HepG2 (cell line): ENCODE data around the gene MRPS11. TPM values are rescaled to one million over a fixed set of nuclear protein-coding genes. Genes with fewer than 3 reads are reported as not detected.

Experiments used
- ELF3 ChIP-seq: IDR thresholded peaks from 2 replicates; pipeline ENCODE4 v1.6.1; 2016; ENCODE audit warnings: missing genetic modification reagents, missing compliant biosample characterization
- NFKBIZ ChIP-seq: IDR thresholded peaks from 2 replicates; pipeline ENCODE4 v1.6.1; 2018; ENCODE audit warnings: missing genetic modification reagents, missing compliant biosample characterization
- PAF1 ChIP-seq: IDR thresholded peaks from 2 replicates; pipeline ENCODE4 v1.6.1; 2016; ENCODE audit warnings: missing genetic modification reagents, missing compliant biosample characterization
- SP1 ChIP-seq, 2 experiments: fragments of 450-650 bp in 1 of 2; sonication (generic) in 1 of 2; formaldehyde crosslinking in 1 of 2; IDR thresholded peaks; 2 replicates each; pipeline versions ENCODE4 v1.4.0 to v1.6.1; 2016 to 2020; ENCODE audit warnings: missing genetic modification reagents in 1 of 2
- TBP ChIP-seq: sonication (generic); formaldehyde crosslinking; IDR thresholded peaks from 2 replicates; pipeline ENCODE4 v1.5.0; 2020; ENCODE audit warnings: missing genetic modification reagents
- ZBTB44 ChIP-seq: sonication (generic); formaldehyde crosslinking; IDR thresholded peaks from 2 replicates; pipeline ENCODE4 v1.4.0; 2020; ENCODE audit warnings: missing genetic modification reagents
- ZKSCAN5 ChIP-seq: sonication (generic); formaldehyde crosslinking; IDR thresholded peaks from 2 replicates; pipeline ENCODE4 v1.5.1; 2020; ENCODE audit warnings: mild to moderate bottlenecking, missing genetic modification reagents
- ZNF24 ChIP-seq: fragments of 450-650 bp; IDR thresholded peaks from 2 replicates; pipeline ENCODE4 v1.6.1; 2017; ENCODE audit warnings: antibody characterized with exemption, mild to moderate bottlenecking
- polyA plus RNA-seq, 8 experiments: library from polyadenylated mRNA; depleted of rRNA in 3 of 8; stranded (reverse) in 7 of 8; unstranded in 1 of 8; fragments of >200 nt; fragmentation: Illumina TruSeq in 4 of 8; extraction: Trizol in 4 of 8; gene quantifications; 2 replicates each; pipeline versions ENCODE4 v1.2.1 to v1.2.3, GENCODE V29; 2011 to 2016; ENCODE audit warnings: low read depth in 4 of 8, missing spikeins in 1 of 8, mixed read lengths in 1 of 8; ENCODE audit not compliant: insufficient read depth in 1 of 8
- total RNA-seq, 5 experiments: library from RNA; depleted of rRNA; stranded (reverse); fragments of >200 nt; fragmentation: Illumina TruSeq; extraction: Trizol; gene quantifications; 2 replicates each; pipeline ENCODE4 v1.2.3, GENCODE V29; 2016; ENCODE audit warnings: low read depth in 1 of 5
- TF ChIP-seq, protein P1 (sequence below): sonication (generic); formaldehyde crosslinking; IDR thresholded peaks from 2 replicates; pipeline ENCODE4 v1.4.0; 2020; ENCODE audit warnings: mild to moderate bottlenecking, missing genetic modification reagents
- TF ChIP-seq, protein P2 (sequence below): sonication (generic); formaldehyde crosslinking; IDR thresholded peaks from 2 replicates; pipeline ENCODE4 v1.4.0; 2020; ENCODE audit warnings: missing genetic modification reagents

MRPS11 gene
- total and polyA plus RNA-seq, 2 of the 13 experiments (the other 11 are each of a cell fraction or from before 2014, with no cell fraction given) = 50.1 to 72.7 TPM

DNA sequence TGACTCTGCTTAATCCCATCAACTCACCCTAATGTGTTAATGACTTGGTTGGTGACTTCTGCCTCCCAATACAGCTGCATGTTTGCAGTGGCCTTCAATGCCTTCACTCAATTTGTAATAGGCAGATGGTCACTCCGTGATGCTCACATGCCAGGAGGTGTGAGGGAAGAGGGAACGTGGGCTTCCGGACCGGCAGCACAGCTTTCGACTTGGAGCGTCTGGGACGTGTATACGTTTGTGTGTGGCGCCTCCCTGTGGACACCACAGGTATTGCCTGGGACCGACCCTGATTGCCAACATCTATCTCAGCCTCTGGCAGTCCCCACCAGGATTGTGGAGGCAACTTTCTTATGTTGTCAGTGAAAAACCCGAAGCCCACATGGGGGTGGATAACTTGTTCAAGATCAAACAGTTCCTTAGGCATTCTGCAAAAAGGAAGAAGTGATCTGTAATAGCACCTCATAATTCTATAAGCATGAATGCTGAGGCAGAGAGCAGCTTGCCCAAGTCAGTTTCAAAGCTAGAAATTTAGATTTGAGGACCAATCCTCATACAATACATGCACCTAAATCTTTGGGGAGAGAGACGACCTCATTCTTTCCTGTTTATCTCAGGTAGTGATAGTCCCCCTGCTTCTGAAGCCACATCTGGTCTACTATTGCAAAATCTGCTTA, 17.2 kb upstream of the MRPS11 start (continued):
- no peak for TF ChIP-seq SP1 (IDR thresholded peaks at IDR 0.05)
- TF ChIP-seq SP1 (CRISPR knock-in tag; IDR thresholded peaks at IDR 0.05) = no peak
- 0 out of 2 replicates have a peak, but pooled peaks have one; percentile 22 for TF ChIP-seq ELF3 (CRISPR knock-in tag)
- TF ChIP-seq NFKBIZ (CRISPR knock-in tag) = no peak
- TF ChIP-seq TBP (CRISPR knock-in tag) = no peak
- TF ChIP-seq ZBTB44 (CRISPR knock-in tag) = no peak
- TF ChIP-seq, protein P1, sequence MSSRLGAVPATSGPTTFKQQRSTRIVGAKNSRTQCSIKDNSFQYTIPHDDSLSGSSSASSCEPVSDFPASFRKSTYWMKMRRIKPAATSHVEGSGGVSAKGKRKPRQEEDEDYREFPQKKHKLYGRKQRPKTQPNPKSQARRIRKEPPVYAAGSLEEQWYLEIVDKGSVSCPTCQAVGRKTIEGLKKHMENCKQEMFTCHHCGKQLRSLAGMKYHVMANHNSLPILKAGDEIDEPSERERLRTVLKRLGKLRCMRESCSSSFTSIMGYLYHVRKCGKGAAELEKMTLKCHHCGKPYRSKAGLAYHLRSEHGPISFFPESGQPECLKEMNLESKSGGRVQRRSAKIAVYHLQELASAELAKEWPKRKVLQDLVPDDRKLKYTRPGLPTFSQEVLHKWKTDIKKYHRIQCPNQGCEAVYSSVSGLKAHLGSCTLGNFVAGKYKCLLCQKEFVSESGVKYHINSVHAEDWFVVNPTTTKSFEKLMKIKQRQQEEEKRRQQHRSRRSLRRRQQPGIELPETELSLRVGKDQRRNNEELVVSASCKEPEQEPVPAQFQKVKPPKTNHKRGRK (CRISPR knock-in tag) = no peak
- TF ChIP-seq ZNF24 = no peak
- no peak for TF ChIP-seq PAF1
- no peak for TF ChIP-seq ZKSCAN5 (CRISPR knock-in tag)
- TF ChIP-seq, protein P2, sequence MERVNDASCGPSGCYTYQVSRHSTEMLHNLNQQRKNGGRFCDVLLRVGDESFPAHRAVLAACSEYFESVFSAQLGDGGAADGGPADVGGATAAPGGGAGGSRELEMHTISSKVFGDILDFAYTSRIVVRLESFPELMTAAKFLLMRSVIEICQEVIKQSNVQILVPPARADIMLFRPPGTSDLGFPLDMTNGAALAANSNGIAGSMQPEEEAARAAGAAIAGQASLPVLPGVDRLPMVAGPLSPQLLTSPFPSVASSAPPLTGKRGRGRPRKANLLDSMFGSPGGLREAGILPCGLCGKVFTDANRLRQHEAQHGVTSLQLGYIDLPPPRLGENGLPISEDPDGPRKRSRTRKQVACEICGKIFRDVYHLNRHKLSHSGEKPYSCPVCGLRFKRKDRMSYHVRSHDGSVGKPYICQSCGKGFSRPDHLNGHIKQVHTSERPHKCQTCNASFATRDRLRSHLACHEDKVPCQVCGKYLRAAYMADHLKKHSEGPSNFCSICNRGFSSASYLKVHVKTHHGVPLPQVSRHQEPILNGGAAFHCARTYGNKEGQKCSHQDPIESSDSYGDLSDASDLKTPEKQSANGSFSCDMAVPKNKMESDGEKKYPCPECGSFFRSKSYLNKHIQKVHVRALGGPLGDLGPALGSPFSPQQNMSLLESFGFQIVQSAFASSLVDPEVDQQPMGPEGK (CRISPR knock-in tag) = no peak
